Erythroblast (primary cell): ENCODE measurements around the gene OR4E2.
"Not testable (repeated sequence)": the region's sequence is repeated elsewhere in the genome, so short reads cannot be mapped to it uniquely, and the experiment has no call there.

ENCODE experiments used
- DNase-seq, 2 experiments: peaks; one replicate each; lab custom pipeline; 2025; lab: John Stamatoyannopoulos, UW
- GATA1 ChIP-seq: IDR thresholded peaks from 2 replicates; pipeline ENCODE4 v1.6.1; 2011; ENCODE audit warnings: low read depth, mild to moderate bottlenecking, control low read depth, low read length, moderate library complexity
- POLR2A ChIP-seq: IDR thresholded peaks from 2 replicates; pipeline ENCODE4 v1.6.1; 2011; ENCODE audit warnings: mild to moderate bottlenecking, low read length

OR4E2 gene

GRCh38 chr14:21653331-21653885 is at the start of gene OR4E2:
Gene OR4E2 (plus strand): TSS chr14:21653835. CDS start chr14:21665083, 11,248 bp downstream.
- TF ChIP-seq GATA1 (no peak), POLR2A (no peak)
- no peak for DNase-seq

- DNase-seq: no peak
- no peak for TF ChIP-seq POLR2A
- TF ChIP-seq GATA1: no peak
These were observed 41.3 kb upstream of the OR4E2 start for GRCh38 chr14:21612324-21612723.

- TF ChIP-seq GATA1: no peak
- no peak for TF ChIP-seq POLR2A
- no peak for DNase-seq
These were observed 39.4 kb upstream of the OR4E2 start for GRCh38 chr14:21614240-21614639.

- TF ChIP-seq GATA1 (no peak), POLR2A (no peak)
- DNase-seq: no peak
These were observed 36.0 kb upstream of the OR4E2 start for GRCh38 chr14:21617614-21618013.

GRCh38 chr14:21626491-21627230 is 27.0 kb upstream of the OR4E2 start:
- no peak for DNase-seq

GRCh38 chr14:21630503-21630902 is 23.1 kb upstream of the OR4E2 start:
- not testable (repeated sequence) for DNase-seq

More at GRCh38 chr14:21626491-21627230, 27.0 kb upstream of the OR4E2 start:
- no peak for TF ChIP-seq GATA1

GRCh38 chr14:21631084-21631483 is 22.6 kb upstream of the OR4E2 start:
- no peak for TF ChIP-seq GATA1
- no peak for DNase-seq

- no peak for TF ChIP-seq GATA1
- no peak for TF ChIP-seq POLR2A
- DNase-seq: no peak
These were observed 18.8 kb upstream of the OR4E2 start, which contains the start of gene OR10G2 for GRCh38 chr14:21634840-21635239. Gene OR10G2 (minus strand): TSS chr14:21634940. CDS start chr14:21634842, 98 bp downstream.

GRCh38 chr14:21642683-21643082 is 11.0 kb upstream of the OR4E2 start:
- TF ChIP-seq GATA1 (no peak), POLR2A (no peak)
- no peak for DNase-seq

GRCh38 chr14:21643407-21643806 is 10.2 kb upstream of the OR4E2 start:
- TF ChIP-seq POLR2A (no peak), GATA1 (no peak)

GRCh38 chr14:21647380-21647779 is 6.3 kb upstream of the OR4E2 start:
- TF ChIP-seq POLR2A (no peak), GATA1 (no peak)
- no peak for DNase-seq

More at GRCh38 chr14:21643407-21643806, 10.2 kb upstream of the OR4E2 start:
- no peak for DNase-seq

- TF ChIP-seq GATA1: no peak
- TF ChIP-seq POLR2A: no peak
These were observed 1.3 kb upstream of the OR4E2 start for GRCh38 chr14:21652209-21652808.

GRCh38 chr14:21654215-21654614 is 580 bp downstream of the OR4E2 start:
- TF ChIP-seq GATA1: no peak
- no peak for TF ChIP-seq POLR2A
- DNase-seq: no peak

More at GRCh38 chr14:21652209-21652808, 1.3 kb upstream of the OR4E2 start:
- no peak for DNase-seq

- DNase-seq: no peak
- TF ChIP-seq GATA1 (no peak), POLR2A (no peak)
These were observed 3.3 kb downstream of the OR4E2 start for GRCh38 chr14:21656980-21657379.
